KBM-7 (cell line): ENCODE results near the gene TTC22.

Experiments
- DNase-seq: peaks from one replicate; pipeline ENCODE4 v3.0.0-alpha.2; 2015
- in situ Hi-C: fragments of 300-500 bp; cut with MboI; formaldehyde crosslinking; loops from 2 replicates; pipeline ENCODE4 v1.14.3; 2020; ENCODE audit warnings: low sequenced_read_pairs, low pct_unique_long_range_greater_than_20kb, mixed read lengths

The TTC22 gene

GRCh38 chr1:54835131-54835898 lies 34.2 kb upstream of the TTC22 start:
- no peak for DNase-seq
- in situ Hi-C loops, result no loop called here

- no peak for DNase-seq
Observed at GRCh38 chr1:54834007-54834541, 33.0 kb upstream of the TTC22 start.

GRCh38 chr1:54833121-54833520 lies 32.0 kb upstream of the TTC22 start:
- no peak for DNase-seq
- in situ Hi-C loops, result no loop called here

More at GRCh38 chr1:54834007-54834541, 33.0 kb upstream of the TTC22 start:
- in situ Hi-C loops, result no loop called here

- in situ Hi-C loops, result no loop called here
- no peak for DNase-seq
Observed at GRCh38 chr1:54826226-54826816, 25.2 kb upstream of the TTC22 start.

- no peak for DNase-seq
- in situ Hi-C loops, result no loop called here
Observed at GRCh38 chr1:54825696-54826095, 24.6 kb upstream of the TTC22 start.

- no peak for DNase-seq
- in situ Hi-C loops, result loop anchor here (25.0 kb wide), 1 partner anchor 961 kb away; no protein-coding TSS in a partner anchor
Observed at GRCh38 chr1:54823670-54824069, 22.5 kb upstream of the TTC22 start.

GRCh38 chr1:54819733-54820132 lies 18.6 kb upstream of the TTC22 start:
- in situ Hi-C loops, result loop anchor here (25.0 kb wide), 1 partner anchor 957 kb away; no protein-coding TSS in a partner anchor
- DNase-seq, result no peak

GRCh38 chr1:54819195-54819536 lies 18.0 kb upstream of the TTC22 start:
- in situ Hi-C loops, result loop anchor here (25.0 kb wide), 1 partner anchor 957 kb away; no protein-coding TSS in a partner anchor
- no peak for DNase-seq

GRCh38 chr1:54818461-54819194 lies 17.5 kb upstream of the TTC22 start:
- DNase-seq, result no peak
- in situ Hi-C loops, result loop anchor here (25.0 kb wide), 1 partner anchor 956 kb away; no protein-coding TSS in a partner anchor

- no peak for DNase-seq
- in situ Hi-C loops, result loop anchor here (25.0 kb wide), 1 partner anchor 955 kb away; no protein-coding TSS in a partner anchor
Observed at GRCh38 chr1:54816951-54817350, 15.8 kb upstream of the TTC22 start.

GRCh38 chr1:54816130-54816529 lies 15.0 kb upstream of the TTC22 start:
- in situ Hi-C loops, result loop anchor here (25.0 kb wide), 1 partner anchor 954 kb away; no protein-coding TSS in a partner anchor
- no peak for DNase-seq

GRCh38 chr1:54815086-54815876 lies 14.2 kb upstream of the TTC22 start:
- DNase-seq, result no peak
- in situ Hi-C loops, result loop anchor here (25.0 kb wide), 1 partner anchor 953 kb away; no protein-coding TSS in a partner anchor

- in situ Hi-C loops, result loop anchor here (25.0 kb wide), 1 partner anchor 952 kb away; no protein-coding TSS in a partner anchor
- no peak for DNase-seq
Observed at GRCh38 chr1:54814571-54814970, 13.4 kb upstream of the TTC22 start.

- in situ Hi-C loops, result loop anchor here (25.0 kb wide), 1 partner anchor 952 kb away; no protein-coding TSS in a partner anchor
- DNase-seq, result no peak
Observed at GRCh38 chr1:54814126-54814498, 13.0 kb upstream of the TTC22 start.

GRCh38 chr1:54813485-54814125 lies 12.5 kb upstream of the TTC22 start:
- no peak for DNase-seq
- in situ Hi-C loops, result loop anchor here (25.0 kb wide), 1 partner anchor 951 kb away; no protein-coding TSS in a partner anchor

- in situ Hi-C loops, result loop anchor here (25.0 kb wide), 1 partner anchor 951 kb away; no protein-coding TSS in a partner anchor
- no peak for DNase-seq
Observed at GRCh38 chr1:54812801-54813484, 11.8 kb upstream of the TTC22 start.
